Gastrocnemius medialis (tissue), 4 donors: ENCODE measurements around the gene TWF2.

Experiments
- POLR2A ChIP-seq, 2 donors: fragments of 450-650 bp; IDR thresholded peaks; one replicate each; pipeline ENCODE4 v1.6.1; 2017; ENCODE audit warnings: antibody characterized with exemption in 2 of 2, mild to moderate bottlenecking in 2 of 2, moderate library complexity in 2 of 2
- TF ChIP-seq, protein P1 (sequence below), 5 experiments: fragments of 450-650 bp in 3 of 5; fragments of 200-600 bp in 2 of 5; sonication (generic) in 2 of 5; IDR thresholded peaks in 4 of 5; conservative IDR thresholded peaks in 1 of 5; 1 replicate in 4 of 5; 2 replicates in 1 of 5; pipeline ENCODE4 v1.5.1; 2016 to 2019; ENCODE audit warnings: antibody characterized with exemption in 5 of 5, mild to moderate bottlenecking in 3 of 5, moderate library complexity in 3 of 5

- TF ChIP-seq, protein P1, sequence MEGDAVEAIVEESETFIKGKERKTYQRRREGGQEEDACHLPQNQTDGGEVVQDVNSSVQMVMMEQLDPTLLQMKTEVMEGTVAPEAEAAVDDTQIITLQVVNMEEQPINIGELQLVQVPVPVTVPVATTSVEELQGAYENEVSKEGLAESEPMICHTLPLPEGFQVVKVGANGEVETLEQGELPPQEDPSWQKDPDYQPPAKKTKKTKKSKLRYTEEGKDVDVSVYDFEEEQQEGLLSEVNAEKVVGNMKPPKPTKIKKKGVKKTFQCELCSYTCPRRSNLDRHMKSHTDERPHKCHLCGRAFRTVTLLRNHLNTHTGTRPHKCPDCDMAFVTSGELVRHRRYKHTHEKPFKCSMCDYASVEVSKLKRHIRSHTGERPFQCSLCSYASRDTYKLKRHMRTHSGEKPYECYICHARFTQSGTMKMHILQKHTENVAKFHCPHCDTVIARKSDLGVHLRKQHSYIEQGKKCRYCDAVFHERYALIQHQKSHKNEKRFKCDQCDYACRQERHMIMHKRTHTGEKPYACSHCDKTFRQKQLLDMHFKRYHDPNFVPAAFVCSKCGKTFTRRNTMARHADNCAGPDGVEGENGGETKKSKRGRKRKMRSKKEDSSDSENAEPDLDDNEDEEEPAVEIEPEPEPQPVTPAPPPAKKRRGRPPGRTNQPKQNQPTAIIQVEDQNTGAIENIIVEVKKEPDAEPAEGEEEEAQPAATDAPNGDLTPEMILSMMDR (IDR thresholded peaks at IDR 0.05 in 4 of 5, conservative IDR thresholded peaks at IDR 0.05 in 1 of 5), result no peak
- no peak for TF ChIP-seq POLR2A (IDR thresholded peaks at IDR 0.05)
Observed at GRCh38 chr3:52246728-52247408, 7.9 kb upstream of the TWF2 start.
